ENCODE data around the gene HRC. TPM values are rescaled to one million over a fixed set of nuclear protein-coding genes. Genes with fewer than 3 reads are reported as not detected.

The HRC gene
- total RNA-seq, 1 donor from 2014 or later: 0.25 TPM

GRCh38 chr19:49194408-49194807 lies 39.2 kb upstream of the HRC start:
- Histone ChIP-seq H3K36me3 (peaks cover 0 to 17% of the 10 kb centered on the region in 2 donors), H3K27ac (no peak overlapping the region), H3K4me3 (no peak overlapping the region), H3K27me3 (no peaks in the 10 kb centered on the region), H3K4me1 (no peaks in the 10 kb centered on the region), H3K9me3 (no peaks in the 10 kb centered on the region)
- TF ChIP-seq POLR2A (IDR thresholded peaks at IDR 0.05) (no peak), CTCF (IDR thresholded peaks at IDR 0.05) (no peak), POLR2AphosphoS5 (IDR thresholded peaks at IDR 0.05; ENCODE audit: insufficient read depth in 1 of 2, low read depth in 1 of 2) (no peak)
- no peak for DNase-seq (ENCODE audit: extremely low spot score in 2 of 2)
- intact Hi-C loops (cut with DNase I): no loop called here

DNA sequence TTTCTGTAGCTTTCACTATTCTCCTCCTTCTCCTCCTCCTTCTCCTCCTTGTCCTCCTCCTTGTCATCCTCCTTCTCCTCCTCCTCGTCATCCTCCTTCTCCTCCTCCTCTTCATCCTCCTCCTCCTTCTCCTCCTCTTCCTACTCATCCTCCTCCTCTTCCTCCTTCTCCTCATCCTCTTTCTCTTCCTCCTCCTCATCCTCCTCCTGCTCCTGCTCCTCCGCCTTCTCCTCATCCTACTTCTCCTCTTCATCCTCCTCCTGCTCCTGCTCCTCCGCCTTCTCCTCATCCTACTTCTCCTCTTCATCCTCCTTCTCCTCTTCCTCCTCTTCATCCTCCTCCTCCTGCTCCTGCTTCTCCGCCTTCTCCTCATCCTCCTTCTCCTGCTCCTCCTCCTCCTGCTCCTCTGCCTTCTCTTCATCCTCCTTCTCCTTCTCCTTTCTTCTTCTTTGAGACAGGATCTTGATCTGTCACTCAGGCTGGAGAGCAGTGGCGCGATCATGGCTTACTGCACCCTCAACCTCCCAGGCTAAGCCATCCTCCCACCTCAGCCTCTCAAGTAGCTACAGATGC lies 38.7 kb upstream of the HRC start:
- no peaks in the 10 kb centered on the region for H3K9me3 ChIP-seq
- intact Hi-C loops (cut with DNase I): no loop called here
- no peaks in the 10 kb centered on the region for H3K4me1 ChIP-seq
- peaks cover 0 to 18% of the 10 kb centered on the region in 2 donors for H3K36me3 ChIP-seq
- no peak overlapping the region for H3K27ac ChIP-seq
- no peak for DNase-seq (ENCODE audit: extremely low spot score in 2 of 2)
- H3K27me3 ChIP-seq: no peaks in the 10 kb centered on the region
- no peak overlapping the region for H3K4me3 ChIP-seq
- TF ChIP-seq POLR2A (IDR thresholded peaks at IDR 0.05) (no peak), CTCF (IDR thresholded peaks at IDR 0.05) (no peak), POLR2AphosphoS5 (IDR thresholded peaks at IDR 0.05; ENCODE audit: insufficient read depth in 1 of 2, low read depth in 1 of 2) (no peak)

DNA sequence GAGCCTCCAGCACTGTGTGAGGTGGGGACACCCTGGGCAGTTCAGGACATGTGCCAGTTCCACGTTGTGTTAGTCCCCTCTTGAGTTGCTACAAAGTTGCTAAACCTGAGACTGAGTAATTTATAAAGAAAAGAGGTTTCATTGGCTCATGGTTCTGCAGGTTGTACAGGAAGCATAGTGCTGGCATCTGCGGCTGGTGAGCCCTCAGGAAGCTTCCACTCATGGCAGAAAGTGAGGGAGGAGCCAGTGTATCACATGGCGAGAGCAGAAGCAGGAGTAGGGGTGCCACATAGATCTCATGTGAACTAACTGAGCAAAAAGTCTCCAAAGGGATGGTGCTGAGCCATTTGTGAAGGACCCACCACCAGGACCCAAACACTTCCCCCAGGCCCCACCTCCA lies 35.6 kb upstream of the HRC start:
- no peak overlapping the region for H3K27ac ChIP-seq
- intact Hi-C loops (cut with DNase I): no loop called here
- no peaks in the 10 kb centered on the region for H3K9me3 ChIP-seq
- no peak for TF ChIP-seq POLR2A (IDR thresholded peaks at IDR 0.05)
- TF ChIP-seq POLR2AphosphoS5 (IDR thresholded peaks at IDR 0.05; ENCODE audit: insufficient read depth in 1 of 2, low read depth in 1 of 2): no peak
- no peak for TF ChIP-seq CTCF (IDR thresholded peaks at IDR 0.05)
- no peaks in the 10 kb centered on the region for H3K27me3 ChIP-seq
- H3K4me3 ChIP-seq: no peak overlapping the region
- H3K4me1 ChIP-seq: no peaks in the 10 kb centered on the region
- DNase-seq (ENCODE audit: extremely low spot score in 2 of 2): no peak
- peaks cover 0 to 33% of the 10 kb centered on the region in 2 donors for H3K36me3 ChIP-seq

DNA sequence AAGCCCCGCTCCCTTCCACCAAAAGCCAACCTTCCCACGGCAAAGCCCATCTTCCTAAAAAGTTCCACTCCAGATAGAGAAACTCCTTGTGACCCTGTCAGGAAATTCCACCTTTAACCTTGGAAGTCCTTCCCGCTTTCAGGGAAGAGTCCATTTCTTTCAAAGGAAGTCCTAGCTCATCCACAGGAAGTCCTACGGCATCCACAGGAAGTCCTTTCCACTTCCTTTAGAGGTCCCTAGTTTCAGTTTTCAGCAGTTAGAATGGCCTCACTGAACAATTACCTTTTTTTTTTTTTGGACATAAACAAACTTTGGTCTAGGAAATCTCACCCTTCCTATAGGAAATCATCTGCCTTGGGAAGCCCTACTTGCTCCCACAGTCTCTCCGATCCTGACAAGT lies 34.1 kb upstream of the HRC start:
- H3K27me3 ChIP-seq: no peaks in the 10 kb centered on the region
- H3K4me1 ChIP-seq: no peaks in the 10 kb centered on the region
- no peaks in the 10 kb centered on the region for H3K9me3 ChIP-seq
- TF ChIP-seq POLR2AphosphoS5 (IDR thresholded peaks at IDR 0.05; ENCODE audit: insufficient read depth in 1 of 2, low read depth in 1 of 2): no peak
- TF ChIP-seq POLR2A (IDR thresholded peaks at IDR 0.05): no peak
- no peak for TF ChIP-seq CTCF (IDR thresholded peaks at IDR 0.05)
- intact Hi-C loops (cut with DNase I): no loop called here
- H3K27ac ChIP-seq: no peak overlapping the region
- H3K36me3 ChIP-seq: peaks cover 0 to 33% of the 10 kb centered on the region in 2 donors
- DNase-seq (ENCODE audit: extremely low spot score in 2 of 2): no peak
- no peak overlapping the region for H3K4me3 ChIP-seq

- intact Hi-C loops (cut with DNase I): no loop called here
These were observed 33.5 kb upstream of the HRC start for GRCh38 chr19:49188626-49189200.

More at GRCh38 chr19:49188626-49189200, 33.5 kb upstream of the HRC start:
- no peaks in the 10 kb centered on the region for H3K4me1 ChIP-seq
- TF ChIP-seq CTCF (IDR thresholded peaks at IDR 0.05) (no peak), POLR2AphosphoS5 (IDR thresholded peaks at IDR 0.05; ENCODE audit: insufficient read depth in 1 of 2, low read depth in 1 of 2) (no peak), POLR2A (IDR thresholded peaks at IDR 0.05) (no peak)
- peaks cover 0 to 33% of the 10 kb centered on the region in 2 donors for H3K36me3 ChIP-seq
- no peak overlapping the region for H3K4me3 ChIP-seq
- H3K27me3 ChIP-seq: no peaks in the 10 kb centered on the region
- H3K9me3 ChIP-seq: no peaks in the 10 kb centered on the region
- no peak for DNase-seq (ENCODE audit: extremely low spot score in 2 of 2)
- H3K27ac ChIP-seq: no peak overlapping the region
